DMS53 (cell line): ENCODE measurements around the gene CERS6.

ENCODE experiments used
- DNase-seq: peaks from one replicate; lab custom pipeline; 2025; lab: John Stamatoyannopoulos, UW

Gene CERS6

GRCh38 chr2:168602846-168603401 is 146.9 kb downstream of the CERS6 start:
- no peak for DNase-seq

- no peak for DNase-seq
Measured at GRCh38 chr2:168603439-168603961, 147.4 kb downstream of the CERS6 start.

- DNase-seq, result no peak
Measured at GRCh38 chr2:168604252-168604651, 148.2 kb downstream of the CERS6 start.

GRCh38 chr2:168607992-168608391 is 151.9 kb downstream of the CERS6 start:
- DNase-seq, result no peak

GRCh38 chr2:168608796-168609195 is 152.7 kb downstream of the CERS6 start:
- DNase-seq, result no peak

- DNase-seq, result no peak
Measured at GRCh38 chr2:168611091-168611490, 155.0 kb downstream of the CERS6 start.

- DNase-seq, result no peak
Measured at GRCh38 chr2:168611896-168612650, 156.0 kb downstream of the CERS6 start.

- DNase-seq, result no peak
Measured at GRCh38 chr2:168612719-168613118, 156.6 kb downstream of the CERS6 start.

GRCh38 chr2:168613551-168613950 is 157.5 kb downstream of the CERS6 start:
- peak; percentile 27 for DNase-seq

- peak; percentile 24 for DNase-seq
Measured at GRCh38 chr2:168614172-168615018, 158.3 kb downstream of the CERS6 start.

- no peak for DNase-seq
Measured at GRCh38 chr2:168620554-168620953, 164.5 kb downstream of the CERS6 start.

- DNase-seq, result peak; percentile 71
Measured at GRCh38 chr2:168622559-168622958, 166.5 kb downstream of the CERS6 start.

- peak; percentile 68 for DNase-seq
Measured at GRCh38 chr2:168624028-168624427, 168.0 kb downstream of the CERS6 start.

GRCh38 chr2:168626096-168626495 is 170.0 kb downstream of the CERS6 start:
- no peak for DNase-seq

GRCh38 chr2:168626647-168627046 is 170.6 kb downstream of the CERS6 start:
- DNase-seq, result no peak

GRCh38 chr2:168632709-168633121 is 176.6 kb downstream of the CERS6 start:
- no peak for DNase-seq

GRCh38 chr2:168633200-168633599 is 177.1 kb downstream of the CERS6 start:
- DNase-seq, result no peak

- no peak for DNase-seq
Measured at GRCh38 chr2:168633895-168634294, 177.8 kb downstream of the CERS6 start.

GRCh38 chr2:168635065-168635577 is 179.0 kb downstream of the CERS6 start:
- DNase-seq, result no peak

- no peak for DNase-seq
Measured at GRCh38 chr2:168639018-168639417, 182.9 kb downstream of the CERS6 start.

GRCh38 chr2:168639441-168639898 is 183.4 kb downstream of the CERS6 start:
- no peak for DNase-seq

- no peak for DNase-seq
Measured at GRCh38 chr2:168640039-168640438, 184.0 kb downstream of the CERS6 start.
